ENCODE results near the gene CBLB.

Gene CBLB

DNA sequence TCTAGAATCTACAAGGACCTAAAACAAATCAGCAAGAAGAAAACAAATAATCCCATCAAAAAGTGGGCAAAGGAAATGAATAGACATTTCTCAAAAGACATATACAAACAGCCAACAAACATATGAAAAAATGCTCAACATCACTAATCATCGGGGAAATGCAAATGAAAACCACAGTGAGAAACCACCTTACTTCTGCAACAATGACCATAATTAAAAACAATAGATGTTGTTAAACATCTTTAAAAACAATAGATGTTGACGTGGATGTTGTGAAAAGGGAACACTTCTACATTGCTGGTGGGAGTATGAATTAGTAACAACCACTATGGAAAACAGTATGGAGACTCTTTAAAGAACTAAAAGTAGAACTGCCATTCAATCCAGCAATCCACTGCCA, 96.2 kb downstream of the CBLB start:
- DNase-seq (ENCODE audit: low read depth) = no peak
- TF ChIP-seq CTCF (IDR thresholded peaks at IDR 0.05; ENCODE audit: control insufficient read depth, extremely low read depth, insufficient read depth) = no peak
- no peak overlapping the region for H3K4me3 ChIP-seq (ENCODE audit: low read depth, low read length)

DNA sequence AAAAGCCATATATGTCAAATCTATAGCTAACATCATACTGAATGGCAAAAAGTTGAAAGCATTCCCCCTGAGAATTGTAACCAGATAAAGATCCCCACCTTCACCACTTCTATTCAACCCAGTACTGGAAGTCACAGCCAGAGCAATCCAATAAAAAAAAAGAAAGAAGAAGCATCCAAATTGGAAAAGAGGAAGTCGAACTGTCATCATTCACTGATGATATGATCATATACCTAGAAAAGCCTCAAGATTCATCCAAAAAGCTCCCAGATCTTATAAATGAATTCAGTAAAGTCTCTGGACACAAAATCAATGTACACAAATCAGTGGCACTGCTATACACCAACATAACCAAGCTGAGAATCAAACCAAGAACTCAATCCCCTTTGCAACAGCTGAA, 97.4 kb downstream of the CBLB start:
- no peak for TF ChIP-seq CTCF (IDR thresholded peaks at IDR 0.05; ENCODE audit: control insufficient read depth, extremely low read depth, insufficient read depth)
- DNase-seq (ENCODE audit: low read depth) = no peak
- H3K4me3 ChIP-seq (ENCODE audit: low read depth, low read length) = no peak overlapping the region

DNA sequence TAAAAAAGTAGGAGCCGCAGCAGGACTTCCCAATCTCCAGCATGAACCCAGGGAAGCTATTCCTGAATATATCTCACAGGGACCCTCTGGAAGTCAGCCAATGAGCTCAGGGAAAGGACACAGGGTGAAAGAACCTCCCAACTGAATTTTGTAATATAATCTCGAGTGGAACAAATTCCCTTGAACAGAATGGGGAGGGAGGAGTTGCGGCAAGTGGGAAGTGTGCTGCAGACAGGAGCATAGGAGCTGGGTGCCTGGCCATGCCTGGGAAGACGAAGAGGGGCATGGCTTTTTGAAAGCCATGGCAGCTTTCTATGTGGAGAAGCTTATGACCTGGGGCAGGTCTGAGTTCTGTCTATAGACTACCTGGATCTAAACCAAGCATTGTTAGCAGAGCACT, 98.4 kb downstream of the CBLB start:
- TF ChIP-seq CTCF (IDR thresholded peaks at IDR 0.05; ENCODE audit: control insufficient read depth, extremely low read depth, insufficient read depth) = no peak
- no peak overlapping the region for H3K4me3 ChIP-seq (ENCODE audit: low read depth, low read length)
- no peak for DNase-seq (ENCODE audit: low read depth)

DNA sequence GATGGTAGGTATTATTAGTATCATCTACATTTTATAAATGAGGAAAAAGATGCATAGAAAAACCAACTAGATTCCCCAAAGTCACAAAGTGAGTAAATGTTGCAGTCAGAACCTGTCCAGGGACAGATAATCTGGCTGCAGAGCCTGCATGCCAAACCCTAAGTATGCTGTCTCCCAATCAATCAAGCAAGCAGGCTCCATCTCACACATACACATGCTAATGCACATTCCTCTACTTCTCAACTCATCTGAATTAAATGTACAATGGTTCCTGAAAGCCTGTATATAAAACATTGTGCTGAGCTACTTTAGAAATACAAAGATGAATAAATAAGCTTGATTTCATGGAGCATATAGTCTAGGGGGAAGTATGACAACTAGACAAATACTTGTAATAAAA, 101.0 kb downstream of the CBLB start:
- H3K4me3 ChIP-seq (ENCODE audit: low read depth, low read length) = no peak overlapping the region
- no peak for DNase-seq (ENCODE audit: low read depth)
- no peak for TF ChIP-seq CTCF (IDR thresholded peaks at IDR 0.05; ENCODE audit: control insufficient read depth, extremely low read depth, insufficient read depth)

DNA sequence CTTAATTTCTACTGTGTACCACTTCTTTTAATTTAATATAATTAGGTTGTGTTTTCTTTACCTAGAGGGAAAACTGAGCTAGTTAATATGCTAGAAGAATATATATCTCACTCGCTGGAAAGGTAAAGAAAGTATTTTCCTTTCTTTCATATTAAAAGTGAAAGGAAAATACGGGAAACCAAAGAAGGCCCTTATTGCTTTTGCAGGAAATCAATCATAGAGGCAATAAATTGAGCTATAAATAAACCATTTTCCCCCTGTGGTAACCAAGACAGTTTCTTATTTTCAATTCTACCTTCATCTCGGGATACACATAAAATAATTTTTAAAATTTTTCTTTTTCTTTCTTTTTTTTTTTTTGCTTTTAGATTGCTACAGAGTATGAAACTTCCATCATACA, 101.6 kb downstream of the CBLB start:
- H3K4me3 ChIP-seq (ENCODE audit: low read depth, low read length) = no peak overlapping the region
- DNase-seq (ENCODE audit: low read depth) = no peak
- TF ChIP-seq CTCF (IDR thresholded peaks at IDR 0.05; ENCODE audit: control insufficient read depth, extremely low read depth, insufficient read depth) = no peak

DNA sequence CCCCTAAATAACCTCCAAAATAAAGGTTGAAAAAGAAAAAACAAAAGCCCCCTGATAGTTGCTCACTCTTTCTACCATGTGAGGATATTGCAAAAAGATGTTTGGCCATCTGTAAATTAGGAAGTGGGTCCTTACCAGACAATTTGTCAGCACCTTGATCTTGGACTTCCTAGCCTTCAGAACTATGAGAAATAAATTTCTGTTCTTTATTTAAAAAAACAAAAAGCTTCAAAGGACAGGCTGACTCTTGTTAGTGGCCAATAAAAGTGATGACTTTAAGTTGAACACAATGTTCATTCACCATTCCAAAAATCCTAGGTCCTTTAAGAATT, 103.5 kb downstream of the CBLB start:
- no peak for DNase-seq (ENCODE audit: low read depth)
- no peak overlapping the region for H3K4me3 ChIP-seq (ENCODE audit: low read depth, low read length)
- TF ChIP-seq CTCF (IDR thresholded peaks at IDR 0.05; ENCODE audit: control insufficient read depth, extremely low read depth, insufficient read depth) = no peak

- no peak for DNase-seq (ENCODE audit: low read depth)
- TF ChIP-seq CTCF (IDR thresholded peaks at IDR 0.05; ENCODE audit: control insufficient read depth, extremely low read depth, insufficient read depth) = no peak
- no peak overlapping the region for H3K4me3 ChIP-seq (ENCODE audit: low read depth, low read length)
Measured at GRCh38 chr3:105764378-105765307, 104.2 kb downstream of the CBLB start.

Data from LNCaP clone FGC (cell line).